RPMI7951 (cell line): ENCODE results near the gene RTL1. TPM values are rescaled to one million over a fixed set of nuclear protein-coding genes. Genes with fewer than 3 reads are reported as not detected.

Experiments used
- DNase-seq: peaks from one replicate; pipeline ENCODE4 v3.0.0-alpha.2; 2012; ENCODE audit warnings: low read depth
- total RNA-seq: library from RNA; depleted of rRNA; stranded (reverse); fragments of >200 nt; shearing (Covaris generic); gene quantifications from 2 replicates; pipeline ENCODE4 v1.2.3, GENCODE V29; 2014

Gene RTL1
- total RNA-seq, 1 experiment from 2014 or later = not detected

GRCh38 chr14:100882026-100882967 is 21.2 kb downstream of the RTL1 start:
- no peak for DNase-seq

GRCh38 chr14:100881211-100882025 is 22.1 kb downstream of the RTL1 start:
- DNase-seq = no peak

- no peak for DNase-seq
These were observed 23.0 kb downstream of the RTL1 start for GRCh38 chr14:100880271-100881101.

- no peak for DNase-seq
These were observed 23.7 kb downstream of the RTL1 start for GRCh38 chr14:100879782-100880181.

GRCh38 chr14:100879194-100879593 is 24.3 kb downstream of the RTL1 start:
- no peak for DNase-seq

- DNase-seq = no peak
These were observed 25.0 kb downstream of the RTL1 start for GRCh38 chr14:100878271-100879146.

- no peak for DNase-seq
These were observed 27.5 kb downstream of the RTL1 start for GRCh38 chr14:100875861-100876590.

- DNase-seq = no peak
These were observed 28.4 kb downstream of the RTL1 start for GRCh38 chr14:100875126-100875525.

GRCh38 chr14:100874411-100875091 is 29.0 kb downstream of the RTL1 start:
- DNase-seq = no peak

- DNase-seq = no peak
These were observed 29.5 kb downstream of the RTL1 start for GRCh38 chr14:100874051-100874410.

GRCh38 chr14:100873096-100873482 is 30.4 kb downstream of the RTL1 start:
- DNase-seq = no peak

- no peak for DNase-seq
These were observed 31.0 kb downstream of the RTL1 start for GRCh38 chr14:100872259-100873095.

GRCh38 chr14:100871234-100872186 is 32.0 kb downstream of the RTL1 start:
- peak; percentile 3 for DNase-seq

GRCh38 chr14:100868621-100869370 is 34.7 kb downstream of the RTL1 start:
- no peak for DNase-seq

GRCh38 chr14:100867631-100868315 is 35.7 kb downstream of the RTL1 start:
- DNase-seq = no peak
